Measurements from ENCODE around the gene COL23A1.
"Not testable (repeated sequence)": the region's sequence is repeated elsewhere in the genome, so short reads cannot be mapped to it uniquely, and the experiment has no call there.

Gene COL23A1

DNA sequence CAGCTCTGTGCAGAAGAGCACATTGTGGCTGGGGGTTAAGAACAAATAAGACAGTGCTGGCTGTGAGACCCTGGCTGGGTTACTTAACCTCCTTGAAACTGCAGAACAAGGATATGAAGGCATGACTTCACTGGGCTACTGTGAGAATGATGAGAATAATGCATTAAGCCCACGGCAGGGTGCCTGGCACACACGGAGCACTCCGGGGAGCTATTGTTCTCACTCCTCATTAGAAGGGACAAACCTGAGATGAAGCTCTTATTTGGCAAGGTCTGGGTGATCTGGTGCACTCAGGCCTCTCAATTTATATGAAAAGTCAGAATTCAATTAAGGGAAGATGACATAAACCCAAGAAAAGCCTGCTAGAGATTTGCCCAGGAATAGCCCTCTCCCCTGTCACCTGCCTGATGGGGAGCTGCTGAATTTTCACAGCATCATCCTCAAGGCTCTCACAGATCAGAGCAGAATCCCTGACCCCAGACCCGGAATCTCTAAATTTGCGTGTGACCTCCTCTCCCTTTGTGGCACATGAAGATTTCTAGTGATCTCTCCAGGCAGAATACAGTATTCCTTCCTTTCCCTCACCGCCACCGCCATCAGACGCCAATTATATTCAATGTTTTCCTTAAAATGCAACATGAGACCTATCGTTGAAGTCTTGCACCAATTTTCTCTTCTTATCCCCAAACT lies 102.1 kb downstream of the COL23A1 start (continued):
- TF ChIP-seq ZNF510 (tag by site-specific recombination; IDR thresholded peaks at IDR 0.05; ENCODE audit: insufficient replicate concordance) (no peak), ZFP41 (tag by site-specific recombination; IDR thresholded peaks at IDR 0.05; ENCODE audit: borderline replicate concordance) (no peak), ZNF423 (tag by site-specific recombination; IDR thresholded peaks at IDR 0.05) (peak; percentile 61), ZNF140 (tag by site-specific recombination; IDR thresholded peaks at IDR 0.05) (no peak), ZNF155 (tag by site-specific recombination; IDR thresholded peaks at IDR 0.05) (no peak)

DNA sequence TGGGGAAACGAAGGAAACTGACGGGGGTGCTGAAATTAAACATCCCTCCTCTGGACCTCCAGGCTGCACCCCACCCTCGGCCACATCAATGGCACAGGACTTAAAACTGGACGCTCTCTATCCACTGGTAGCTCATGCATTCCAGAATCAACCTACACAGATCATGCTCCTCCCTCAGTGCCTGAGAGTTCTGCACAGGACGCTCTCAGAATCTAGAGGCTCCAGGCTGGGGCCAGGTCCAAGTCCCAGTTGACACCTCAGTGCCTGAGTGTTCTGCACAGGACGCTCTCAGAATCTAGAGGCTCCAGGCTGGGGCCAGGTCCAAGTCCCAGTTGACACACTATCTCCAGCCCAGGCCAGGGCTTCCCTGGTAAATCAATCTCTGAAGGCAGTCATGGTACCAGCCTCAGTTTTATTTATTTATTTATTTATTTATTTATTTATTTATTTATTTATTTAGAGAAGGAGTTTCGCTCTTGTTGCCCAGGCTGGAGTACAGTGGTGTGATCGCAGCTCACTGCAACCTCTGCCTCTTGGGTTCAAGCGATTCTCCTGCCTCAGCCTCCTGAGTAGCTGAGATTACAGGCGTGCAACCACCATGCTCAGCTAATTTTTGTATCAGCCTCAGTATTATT lies 103.2 kb downstream of the COL23A1 start:
- H3K4me1 ChIP-seq (ENCODE audit: control insufficient read depth, insufficient read depth, low read length); H3K36me3 ChIP-seq (ENCODE audit: control insufficient read depth in 2 of 2, insufficient read depth in 1 of 2, low read length in 2 of 2); H3K27ac ChIP-seq (ENCODE audit: extremely low read depth, low read depth, low read length); H3K4me3 ChIP-seq (ENCODE audit: low read depth, low read length); H3K9me3 ChIP-seq (ENCODE audit: control insufficient read depth, insufficient read depth, low read depth, low read length); POLR2A ChIA-PET: not testable (repeated sequence)
- TF ChIP-seq, protein P1, sequence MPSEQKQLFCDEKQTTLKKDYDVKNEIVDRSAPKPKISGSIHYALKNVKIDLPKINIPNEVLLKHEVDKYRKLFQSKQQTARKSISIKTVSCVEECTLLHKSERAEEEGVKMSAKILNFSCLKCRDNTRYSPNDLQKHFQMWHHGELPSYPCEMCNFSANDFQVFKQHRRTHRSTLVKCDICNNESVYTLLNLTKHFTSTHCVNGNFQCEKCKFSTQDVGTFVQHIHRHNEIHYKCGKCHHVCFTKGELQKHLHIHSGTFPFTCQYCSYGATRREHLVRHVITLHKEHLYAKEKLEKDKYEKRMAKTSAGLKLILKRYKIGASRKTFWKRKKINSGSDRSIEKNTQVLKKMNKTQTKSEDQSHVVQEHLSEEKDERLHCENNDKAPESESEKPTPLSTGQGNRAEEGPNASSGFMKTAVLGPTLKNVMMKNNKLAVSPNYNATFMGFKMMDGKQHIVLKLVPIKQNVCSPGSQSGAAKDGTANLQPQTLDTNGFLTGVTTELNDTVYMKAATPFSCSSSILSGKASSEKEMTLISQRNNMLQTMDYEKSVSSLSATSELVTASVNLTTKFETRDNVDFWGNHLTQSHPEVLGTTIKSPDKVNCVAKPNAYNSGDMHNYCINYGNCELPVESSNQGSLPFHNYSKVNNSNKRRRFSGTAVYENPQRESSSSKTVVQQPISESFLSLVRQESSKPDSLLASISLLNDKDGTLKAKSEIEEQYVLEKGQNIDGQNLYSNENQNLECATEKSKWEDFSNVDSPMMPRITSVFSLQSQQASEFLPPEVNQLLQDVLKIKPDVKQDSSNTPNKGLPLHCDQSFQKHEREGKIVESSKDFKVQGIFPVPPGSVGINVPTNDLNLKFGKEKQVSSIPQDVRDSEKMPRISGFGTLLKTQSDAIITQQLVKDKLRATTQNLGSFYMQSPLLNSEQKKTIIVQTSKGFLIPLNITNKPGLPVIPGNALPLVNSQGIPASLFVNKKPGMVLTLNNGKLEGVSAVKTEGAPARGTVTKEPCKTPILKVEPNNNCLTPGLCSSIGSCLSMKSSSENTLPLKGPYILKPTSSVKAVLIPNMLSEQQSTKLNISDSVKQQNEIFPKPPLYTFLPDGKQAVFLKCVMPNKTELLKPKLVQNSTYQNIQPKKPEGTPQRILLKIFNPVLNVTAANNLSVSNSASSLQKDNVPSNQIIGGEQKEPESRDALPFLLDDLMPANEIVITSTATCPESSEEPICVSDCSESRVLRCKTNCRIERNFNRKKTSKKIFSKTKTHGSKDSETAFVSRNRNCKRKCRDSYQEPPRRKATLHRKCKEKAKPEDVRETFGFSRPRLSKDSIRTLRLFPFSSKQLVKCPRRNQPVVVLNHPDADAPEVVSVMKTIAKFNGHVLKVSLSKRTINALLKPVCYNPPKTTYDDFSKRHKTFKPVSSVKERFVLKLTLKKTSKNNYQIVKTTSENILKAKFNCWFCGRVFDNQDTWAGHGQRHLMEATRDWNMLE (tag by site-specific recombination; conservative IDR thresholded peaks at IDR 0.05; ENCODE audit: low read depth): peak; percentile 84; the same call in 1 of the 2 replicates
- peak; percentile 21 for TF ChIP-seq ZNF529 (tag by site-specific recombination; IDR thresholded peaks at IDR 0.05; ENCODE audit: insufficient replicate concordance)
- peak; percentile 68 for TF ChIP-seq ZNF623 (tag by site-specific recombination; IDR thresholded peaks at IDR 0.05)
- TF ChIP-seq ZNF555 (tag by site-specific recombination; conservative IDR thresholded peaks at IDR 0.05): peak; percentile 86
- TF ChIP-seq ZNF202 (tag by site-specific recombination; IDR thresholded peaks at IDR 0.05; ENCODE audit: borderline replicate concordance): 0 out of 2 replicates have a peak, but pooled peaks have one; percentile 55
- peak; percentile 59 for TF ChIP-seq ZBTB8A (tag by site-specific recombination; IDR thresholded peaks at IDR 0.05)
- TF ChIP-seq ZNF433 (tag by site-specific recombination; IDR thresholded peaks at IDR 0.05; ENCODE audit: low read depth): peak; percentile 74
- peak; percentile 76; the same call in 1 of the 2 replicates for TF ChIP-seq ZNF140 (tag by site-specific recombination; IDR thresholded peaks at IDR 0.05)
- TF ChIP-seq, protein P2, sequence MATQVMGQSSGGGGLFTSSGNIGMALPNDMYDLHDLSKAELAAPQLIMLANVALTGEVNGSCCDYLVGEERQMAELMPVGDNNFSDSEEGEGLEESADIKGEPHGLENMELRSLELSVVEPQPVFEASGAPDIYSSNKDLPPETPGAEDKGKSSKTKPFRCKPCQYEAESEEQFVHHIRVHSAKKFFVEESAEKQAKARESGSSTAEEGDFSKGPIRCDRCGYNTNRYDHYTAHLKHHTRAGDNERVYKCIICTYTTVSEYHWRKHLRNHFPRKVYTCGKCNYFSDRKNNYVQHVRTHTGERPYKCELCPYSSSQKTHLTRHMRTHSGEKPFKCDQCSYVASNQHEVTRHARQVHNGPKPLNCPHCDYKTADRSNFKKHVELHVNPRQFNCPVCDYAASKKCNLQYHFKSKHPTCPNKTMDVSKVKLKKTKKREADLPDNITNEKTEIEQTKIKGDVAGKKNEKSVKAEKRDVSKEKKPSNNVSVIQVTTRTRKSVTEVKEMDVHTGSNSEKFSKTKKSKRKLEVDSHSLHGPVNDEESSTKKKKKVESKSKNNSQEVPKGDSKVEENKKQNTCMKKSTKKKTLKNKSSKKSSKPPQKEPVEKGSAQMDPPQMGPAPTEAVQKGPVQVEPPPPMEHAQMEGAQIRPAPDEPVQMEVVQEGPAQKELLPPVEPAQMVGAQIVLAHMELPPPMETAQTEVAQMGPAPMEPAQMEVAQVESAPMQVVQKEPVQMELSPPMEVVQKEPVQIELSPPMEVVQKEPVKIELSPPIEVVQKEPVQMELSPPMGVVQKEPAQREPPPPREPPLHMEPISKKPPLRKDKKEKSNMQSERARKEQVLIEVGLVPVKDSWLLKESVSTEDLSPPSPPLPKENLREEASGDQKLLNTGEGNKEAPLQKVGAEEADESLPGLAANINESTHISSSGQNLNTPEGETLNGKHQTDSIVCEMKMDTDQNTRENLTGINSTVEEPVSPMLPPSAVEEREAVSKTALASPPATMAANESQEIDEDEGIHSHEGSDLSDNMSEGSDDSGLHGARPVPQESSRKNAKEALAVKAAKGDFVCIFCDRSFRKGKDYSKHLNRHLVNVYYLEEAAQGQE (tag by site-specific recombination; IDR thresholded peaks at IDR 0.05): peak; percentile 45; the same call in 1 of the 2 replicates
- TF ChIP-seq, protein P3, sequence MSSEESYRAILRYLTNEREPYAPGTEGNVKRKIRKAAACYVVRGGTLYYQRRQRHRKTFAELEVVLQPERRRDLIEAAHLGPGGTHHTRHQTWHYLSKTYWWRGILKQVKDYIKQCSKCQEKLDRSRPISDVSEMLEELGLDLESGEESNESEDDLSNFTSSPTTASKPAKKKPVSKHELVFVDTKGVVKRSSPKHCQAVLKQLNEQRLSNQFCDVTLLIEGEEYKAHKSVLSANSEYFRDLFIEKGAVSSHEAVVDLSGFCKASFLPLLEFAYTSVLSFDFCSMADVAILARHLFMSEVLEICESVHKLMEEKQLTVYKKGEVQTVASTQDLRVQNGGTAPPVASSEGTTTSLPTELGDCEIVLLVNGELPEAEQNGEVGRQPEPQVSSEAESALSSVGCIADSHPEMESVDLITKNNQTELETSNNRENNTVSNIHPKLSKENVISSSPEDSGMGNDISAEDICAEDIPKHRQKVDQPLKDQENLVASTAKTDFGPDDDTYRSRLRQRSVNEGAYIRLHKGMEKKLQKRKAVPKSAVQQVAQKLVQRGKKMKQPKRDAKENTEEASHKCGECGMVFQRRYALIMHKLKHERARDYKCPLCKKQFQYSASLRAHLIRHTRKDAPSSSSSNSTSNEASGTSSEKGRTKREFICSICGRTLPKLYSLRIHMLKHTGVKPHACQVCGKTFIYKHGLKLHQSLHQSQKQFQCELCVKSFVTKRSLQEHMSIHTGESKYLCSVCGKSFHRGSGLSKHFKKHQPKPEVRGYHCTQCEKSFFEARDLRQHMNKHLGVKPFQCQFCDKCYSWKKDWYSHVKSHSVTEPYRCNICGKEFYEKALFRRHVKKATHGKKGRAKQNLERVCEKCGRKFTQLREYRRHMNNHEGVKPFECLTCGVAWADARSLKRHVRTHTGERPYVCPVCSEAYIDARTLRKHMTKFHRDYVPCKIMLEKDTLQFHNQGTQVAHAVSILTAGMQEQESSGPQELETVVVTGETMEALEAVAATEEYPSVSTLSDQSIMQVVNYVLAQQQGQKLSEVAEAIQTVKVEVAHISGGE (tag by site-specific recombination; conservative IDR thresholded peaks at IDR 0.05; ENCODE audit: low read depth): peak; percentile 70
- TF ChIP-seq ZNF664 (tag by site-specific recombination; IDR thresholded peaks at IDR 0.05): peak; percentile 35; the same call in 1 of the 2 replicates
- TF ChIP-seq ZNF426 (tag by site-specific recombination; IDR thresholded peaks at IDR 0.05): peak; percentile 82
- peak; percentile 17 for TF ChIP-seq ZNF510 (tag by site-specific recombination; IDR thresholded peaks at IDR 0.05; ENCODE audit: insufficient replicate concordance)
- TF ChIP-seq ZNF629 (tag by site-specific recombination; IDR thresholded peaks at IDR 0.05): 0 out of 2 replicates have a peak, but pooled peaks have one; percentile 36
- peak; percentile 70; the same call in 1 of the 2 replicates for TF ChIP-seq ZNF266 (tag by site-specific recombination; IDR thresholded peaks at IDR 0.05; ENCODE audit: low read depth)
- peak; percentile 60; the same call in 1 of the 2 replicates for TF ChIP-seq ZNF558 (tag by site-specific recombination; IDR thresholded peaks at IDR 0.05)
- TF ChIP-seq ZNF560 (tag by site-specific recombination; IDR thresholded peaks at IDR 0.05; ENCODE audit: borderline replicate concordance): 0 out of 2 replicates have a peak, but pooled peaks have one; percentile 35
- peak; percentile 89 for TF ChIP-seq ZNF394 (tag by site-specific recombination; IDR thresholded peaks at IDR 0.05; ENCODE audit: borderline replicate concordance)
- CTCF ChIA-PET: interaction anchor here (0.8 kb wide), 1 partner anchor 26 kb away, joined by 4 read pairs; no protein-coding TSS in a partner anchor

All from HEK293 (cell line).